H1 (cell line): Measurements from ENCODE around the gene PTPRT. TPM values are rescaled to one million over a fixed set of nuclear protein-coding genes. Genes with fewer than 3 reads are reported as not detected.

Experiments used
- CTCF ChIA-PET: fragments of 300-600 bp; sonication (Branson Sonifier 250); formaldehyde crosslinking; loops from one replicate; lab custom pipeline; 2021; ENCODE audit not compliant: partially characterized antibody; lab: Charles Lee
- POLR2A ChIA-PET: fragments of 300-600 bp; sonication (Branson Sonifier 250); formaldehyde crosslinking; loops from one replicate; lab custom pipeline; 2021; ENCODE audit warnings: inconsistent platforms; ENCODE audit not compliant: partially characterized antibody; lab: Charles Lee
- DNase-seq, 2 experiments: peaks; one replicate each; pipeline versions ENCODE4 v3.0.0 to v3.0.0-alpha.2; 2010 to 2022; ENCODE audit warnings: low spot score in 2 of 2, low read depth in 1 of 2, mixed read lengths in 1 of 2
- FAIRE-seq: peaks from 2 replicates; lab custom pipeline; 2011; peaks lifted over from hg19 to GRCh38; lab: Jason Lieb, UNC
- H2AFZ ChIP-seq: 2 replicates; pipeline ENCODE4 v1.8.1; 2012; ENCODE audit warnings: low read length, inconsistent platforms
- H2AK5ac ChIP-seq: 2 replicates; pipeline ENCODE4 v1.6.1; 2013; ENCODE audit warnings: low read depth, low read length
- H2BK120ac ChIP-seq: replicated peaks from 2 replicates; pipeline ENCODE3; 2013; ENCODE audit warnings: low read depth, low read length, inconsistent platforms
- H2BK12ac ChIP-seq: 2 replicates; pipeline ENCODE4 v1.6.1; 2013; ENCODE audit warnings: low read depth, low read length
- H2BK15ac ChIP-seq: 2 replicates; pipeline ENCODE4 v1.6.1; 2013; ENCODE audit warnings: low read length
- H2BK20ac ChIP-seq: 2 replicates; pipeline ENCODE4 v1.6.1; 2013; ENCODE audit warnings: low read length
- H2BK5ac ChIP-seq: 2 replicates; pipeline ENCODE4 v1.6.1; 2013; ENCODE audit warnings: low read depth, low read length
- H3K14ac ChIP-seq: 2 replicates; pipeline ENCODE4 v1.6.1; 2013; ENCODE audit warnings: inconsistent platforms; ENCODE audit not compliant: insufficient read length
- H3K18ac ChIP-seq: 2 replicates; pipeline ENCODE4 v1.6.1; 2013; ENCODE audit warnings: low read length; ENCODE audit errors: extremely low read depth
- H3K23ac ChIP-seq: 2 replicates; pipeline ENCODE4 v1.6.1; 2013; ENCODE audit warnings: inconsistent platforms; ENCODE audit not compliant: insufficient read length
- H3K23me2 ChIP-seq: 2 replicates; pipeline ENCODE4 v1.6.1; 2013; ENCODE audit warnings: low read depth, low read length
- H3K27ac ChIP-seq: 2 replicates; pipeline ENCODE4 v1.6.1; 2011; ENCODE audit warnings: low read depth, low read length, inconsistent platforms
- H3K27me3 ChIP-seq, 4 experiments: replicated peaks in 1 of 4; 1 replicate in 1 of 4; 2 replicates in 3 of 4; pipeline versions ENCODE4 v1.6.1 to v1.8.1; 2011 to 2013; ENCODE audit warnings: low read length in 3 of 4, mild to moderate bottlenecking in 3 of 4, inconsistent platforms in 2 of 4, mixed read lengths in 2 of 4, moderate library complexity in 1 of 4; ENCODE audit not compliant: control insufficient read depth in 3 of 4, insufficient read depth in 3 of 4; ENCODE audit errors: extremely low read depth in 1 of 4
- H3K36me3 ChIP-seq, 4 experiments: 2 replicates each; pipeline versions ENCODE4 v1.6.1 to v1.8.1; 2011 to 2013; ENCODE audit warnings: mild to moderate bottlenecking in 4 of 4, low read length in 3 of 4, moderate library complexity in 2 of 4, control low read depth in 1 of 4, inconsistent platforms in 1 of 4; ENCODE audit not compliant: insufficient read depth in 4 of 4, control insufficient read depth in 2 of 4
- H3K4ac ChIP-seq: replicated peaks from 2 replicates; pipeline ENCODE3; 2013; ENCODE audit warnings: low read length, low read depth, mixed read lengths, inconsistent platforms; ENCODE audit not compliant: insufficient read length
- H3K4me1 ChIP-seq, 4 experiments: replicated peaks in 1 of 4; 1 replicate in 1 of 4; 2 replicates in 3 of 4; pipeline versions ENCODE4 v1.6.1 to v1.8.1; 2011 to 2013; ENCODE audit warnings: low read length in 3 of 4, inconsistent platforms in 2 of 4, mixed read lengths in 1 of 4; ENCODE audit not compliant: insufficient read depth in 4 of 4, control insufficient read depth in 3 of 4
- H3K4me2 ChIP-seq, 2 experiments: 2 replicates each; pipeline versions ENCODE4 v1.6.1 to v1.8.1; 2011 to 2013; ENCODE audit warnings: low read depth in 2 of 2, low read length in 2 of 2, control low read depth in 1 of 2, inconsistent platforms in 1 of 2, mild to moderate bottlenecking in 1 of 2; ENCODE audit not compliant: insufficient read depth in 1 of 2
- H3K4me3 ChIP-seq, 4 experiments: fragments of 200-600, 300-600 bp in 1 of 4; sonication (generic), shearing (Covaris generic), sonication (Bioruptor Twin) in 1 of 4; 2 replicates each; pipeline versions ENCODE4 v1.5.1 to v1.8.1; 2011 to 2016; ENCODE audit warnings: low read length in 4 of 4, low read depth in 3 of 4, control low read depth in 2 of 4, inconsistent platforms in 2 of 4, mild to moderate bottlenecking in 2 of 4, mixed read lengths in 1 of 4, moderate library complexity in 1 of 4; ENCODE audit not compliant: insufficient read depth in 2 of 4; ENCODE audit errors: extremely low read depth in 1 of 4
- H3K56ac ChIP-seq: replicated peaks from 2 replicates; pipeline ENCODE3; 2013; ENCODE audit warnings: low read depth, mild to moderate bottlenecking, mixed read lengths, low read length, inconsistent platforms; ENCODE audit not compliant: insufficient read length
- H3K79me1 ChIP-seq: 2 replicates; pipeline ENCODE4 v1.6.1; 2013; ENCODE audit warnings: low read depth, low read length, control low read depth
- H3K79me2 ChIP-seq, 2 experiments: 2 replicates each; pipeline versions ENCODE4 v1.6.1 to v1.8.1; 2012 to 2013; ENCODE audit warnings: low read length in 2 of 2, mild to moderate bottlenecking in 2 of 2, inconsistent platforms in 1 of 2; ENCODE audit not compliant: insufficient read depth in 2 of 2, control insufficient read depth in 1 of 2
- H3K9ac ChIP-seq, 4 experiments: replicated peaks in 1 of 4; 1 replicate in 1 of 4; 2 replicates in 3 of 4; pipeline versions ENCODE4 v1.6.1 to v1.8.1; 2011 to 2013; ENCODE audit warnings: low read depth in 3 of 4, low read length in 3 of 4, control low read depth in 2 of 4, mild to moderate bottlenecking in 2 of 4, moderate library complexity in 2 of 4, inconsistent platforms in 1 of 4; ENCODE audit errors: extremely low read depth in 1 of 4
- H3K9me3 ChIP-seq, 2 experiments: 2 replicates each; pipeline versions ENCODE4 v1.6.1 to v1.8.1; 2012 to 2013; ENCODE audit warnings: mild to moderate bottlenecking in 2 of 2, moderate library complexity in 2 of 2, control low read depth in 1 of 2, inconsistent platforms in 1 of 2, low read depth in 1 of 2, low read length in 1 of 2, mixed read lengths in 1 of 2; ENCODE audit not compliant: insufficient read depth in 2 of 2
- H4K20me1 ChIP-seq, 2 experiments: replicated peaks in 1 of 2; 2 replicates each; pipeline versions ENCODE3 to v1.8.1; 2011 to 2013; ENCODE audit warnings: inconsistent platforms in 2 of 2, low read length in 2 of 2, mild to moderate bottlenecking in 1 of 2; ENCODE audit not compliant: insufficient read depth in 2 of 2, control insufficient read depth in 1 of 2
- H4K5ac ChIP-seq: 2 replicates; pipeline ENCODE4 v1.6.1; 2013; ENCODE audit warnings: low read length, low read depth, mixed read lengths, inconsistent platforms; ENCODE audit not compliant: insufficient read length
- H4K8ac ChIP-seq: 2 replicates; pipeline ENCODE4 v1.8.0; 2013; ENCODE audit warnings: mild to moderate bottlenecking, moderate library complexity, low read length, inconsistent platforms; ENCODE audit not compliant: insufficient read depth; ENCODE audit errors: extremely low read depth
- H4K91ac ChIP-seq: replicated peaks from 2 replicates; pipeline ENCODE3; 2013; ENCODE audit warnings: low read length, mixed read lengths, inconsistent platforms; ENCODE audit not compliant: insufficient read length
- CHD1 ChIP-seq: IDR thresholded peaks from 2 replicates; pipeline ENCODE4 v1.6.1; 2012; ENCODE audit warnings: low read depth, low read length, improper control_type of control experiment
- EP300 ChIP-seq, 2 experiments: IDR thresholded peaks; 1 replicate in 1 of 2; 2 replicates in 1 of 2; pipeline ENCODE4 v1.6.1; 2011 to 2012; ENCODE audit warnings: low read depth in 2 of 2, low read length in 2 of 2, mild to moderate bottlenecking in 2 of 2, borderline replicate concordance in 1 of 2, inconsistent platforms in 1 of 2, moderate library complexity in 1 of 2
- EZH2 ChIP-seq: fragments of 200-600 bp; sonication (generic); IDR thresholded peaks from 2 replicates; pipeline ENCODE4 v1.7.1; 2012; ENCODE audit warnings: low read depth, mild to moderate bottlenecking, moderate library complexity, low read length, inconsistent platforms; ENCODE audit not compliant: severe bottlenecking
- KDM1A ChIP-seq: fragments of 200-600, 300-600 bp; sonication (generic); IDR thresholded peaks from 2 replicates; pipeline ENCODE4 v1.7.1; 2016; ENCODE audit warnings: mild to moderate bottlenecking, low read length, borderline replicate concordance
- RBBP5 ChIP-seq: IDR thresholded peaks from 2 replicates; pipeline ENCODE4 v1.7.1; 2012; ENCODE audit warnings: low read depth, mild to moderate bottlenecking, inconsistent platforms, low read length, moderate library complexity, borderline replicate concordance
- SIX5 ChIP-seq: IDR thresholded peaks from 2 replicates; pipeline ENCODE4 v1.6.1; 2011; ENCODE audit warnings: mild to moderate bottlenecking, low read depth, low read length
- WGBS, 2 experiments: shearing (Covaris generic) in 1 of 2; methylation state at CpG; one replicate each; pipeline versions ENCODE4 v1.1.6 to v1.1.7; 2013 to 2015; ENCODE audit warnings: low lambda C conversion rate in 2 of 2, mixed read lengths in 2 of 2, inconsistent platforms in 1 of 2, low coverage in 1 of 2, missing lambda C conversion rate in 1 of 2; ENCODE audit not compliant: insufficient replicate concordance in 2 of 2, insufficient coverage in 1 of 2, insufficient read length in 1 of 2; ENCODE audit errors: extremely low coverage in 1 of 2, missing lambda C conversion rate in 1 of 2; 5-methylcytosine and 5-hydroxymethylcytosine counted together
- polyA plus RNA-seq, 7 experiments: library from polyadenylated mRNA; depleted of rRNA in 3 of 7; stranded (reverse) in 5 of 7; unstranded in 2 of 7; fragments of >200 nt in 5 of 7; fragments of 200-250 nt in 2 of 7; gene quantifications; 1 replicate in 5 of 7; 2 replicates in 1 of 7; 4 replicates in 1 of 7; pipeline versions ENCODE4 v1.2.1 to v1.2.3, GENCODE V29; 2011 to 2013; ENCODE audit warnings: missing spikeins in 2 of 7, mixed read lengths in 2 of 7
- total RNA-seq: library from RNA; stranded (reverse); fragmentation: NEBNext Ultra II Directional; extraction: Animal tissue kit (Norgen Biotek cat#: 25700); gene quantifications from 2 replicates; pipeline ENCODE4 v1.2.1, GENCODE V29; 2021
- TF ChIP-seq, protein P1 (sequence below): IDR thresholded peaks from 2 replicates; pipeline ENCODE4 v1.6.1; 2012; ENCODE audit warnings: inconsistent platforms

The PTPRT gene
- total and polyA plus RNA-seq, 2 of the 8 experiments (the other 6 are each of a cell fraction or from before 2014, with no cell fraction given): 0.33 to 1.8 TPM

DNA sequence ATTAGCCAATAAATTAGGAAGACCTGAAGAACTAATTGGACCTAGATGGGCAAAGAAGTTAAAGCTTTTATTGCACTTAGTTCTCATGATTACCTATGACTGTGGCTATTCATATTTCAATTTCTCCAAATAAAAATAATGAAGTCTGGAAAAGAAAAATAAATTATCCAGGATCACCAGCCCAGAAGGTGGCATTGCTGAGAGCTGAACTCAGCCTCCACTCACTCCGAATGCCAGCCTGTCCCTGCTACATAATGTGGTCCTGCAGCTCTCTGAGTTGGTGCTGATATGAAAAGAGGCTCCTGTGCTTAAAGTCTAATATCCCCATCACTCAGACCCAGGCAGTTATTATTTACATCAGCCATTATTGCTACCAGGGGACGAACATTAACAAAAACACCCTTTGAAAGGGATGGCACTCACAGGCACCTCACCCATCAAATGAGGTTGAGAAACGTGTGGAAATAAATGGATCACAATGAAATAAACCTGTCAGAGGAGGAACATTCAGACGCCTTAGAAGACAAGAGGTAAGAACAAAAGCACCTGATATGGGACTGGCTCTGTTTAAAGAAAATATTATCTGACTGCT is 921.8 kb downstream of the PTPRT start:
- Histone ChIP-seq H3K79me2 (no peaks in the 10 kb centered on the region), H4K20me1 (no peaks in the 10 kb centered on the region), H2BK15ac (no peak overlapping the region), H2BK5ac (no peak overlapping the region), H2AFZ (no peak overlapping the region), H3K4ac (no peak overlapping the region), H3K4me2 (no peak overlapping the region), H3K9me3 (no peaks in the 10 kb centered on the region), H3K36me3 (no peaks in the 10 kb centered on the region), H2BK12ac (no peak overlapping the region), H4K91ac (no peak overlapping the region), H4K8ac (no peak overlapping the region), H3K23me2 (no peaks in the 10 kb centered on the region), H3K79me1 (no peaks in the 10 kb centered on the region), H3K14ac (no peak overlapping the region), H3K4me1 (peaks cover 0 to 2% (median 0%) of the 10 kb centered on the region in 4 experiments; a peak in 1 of 7 replicates), H2AK5ac (no peak overlapping the region), H3K56ac (no peak overlapping the region), H2BK20ac (no peak overlapping the region), H3K4me3 (no peak overlapping the region), H3K23ac (no peak overlapping the region), H2BK120ac (no peak overlapping the region), H3K9ac (no peak overlapping the region), H4K5ac (no peak overlapping the region)
- WGBS, 2 experiments: 91% methylated on average over 4 of the region's 4 CpGs; no CpG with 5 or more reads in 1 of the 2 experiments
- DNase-seq: no peak
- no peak for FAIRE-seq
- CTCF ChIA-PET: interaction anchor here (0.9 kb wide), 1 partner anchor 216 kb away, joined by 3 read pairs; no protein-coding TSS in a partner anchor
- POLR2A ChIA-PET: no interaction called here
- TF ChIP-seq KDM1A (no peak), EZH2 (no peak), RBBP5 (no peak), CHD1 (no peak), EP300 (IDR thresholded peaks at IDR 0.05; ENCODE audit: borderline replicate concordance in 1 of 2, low read depth in 2 of 2, low read length in 2 of 2) (no peak), SIX5 (no peak)
- TF ChIP-seq, protein P1, sequence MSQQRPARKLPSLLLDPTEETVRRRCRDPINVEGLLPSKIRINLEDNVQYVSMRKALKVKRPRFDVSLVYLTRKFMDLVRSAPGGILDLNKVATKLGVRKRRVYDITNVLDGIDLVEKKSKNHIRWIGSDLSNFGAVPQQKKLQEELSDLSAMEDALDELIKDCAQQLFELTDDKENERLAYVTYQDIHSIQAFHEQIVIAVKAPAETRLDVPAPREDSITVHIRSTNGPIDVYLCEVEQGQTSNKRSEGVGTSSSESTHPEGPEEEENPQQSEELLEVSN: no peak
- TF ChIP-seq, all 59 proteins: peak for 0
- no peak overlapping the region for H3K27ac ChIP-seq
- H3K27me3 ChIP-seq: no peaks in the 10 kb centered on the region
- no peak overlapping the region for H3K18ac ChIP-seq
